Astrocyte (in vitro differentiated cells and primary cell): Measurements from ENCODE around the gene ADGRB3. TPM values are rescaled to one million over a fixed set of nuclear protein-coding genes. Genes with fewer than 3 reads are reported as not detected.

ENCODE experiments used
- DNase-seq: peaks from one replicate; pipeline ENCODE4 v3.0.0-alpha.2; 2010; ENCODE audit warnings: low read depth
- FAIRE-seq: peaks from 2 replicates; lab custom pipeline; 2011; peaks lifted over from hg19 to GRCh38; lab: Jason Lieb, UNC
- H2AFZ ChIP-seq: 2 replicates; pipeline ENCODE4 v1.6.0; 2012; ENCODE audit warnings: low read depth, low read length, inconsistent platforms
- H3K27ac ChIP-seq: 2 replicates; pipeline ENCODE4 v1.5.1; 2011; ENCODE audit warnings: low read depth, low read length, inconsistent platforms
- H3K27me3 ChIP-seq: 2 replicates; pipeline ENCODE4 v1.6.0; 2011; ENCODE audit warnings: low read length, inconsistent platforms; ENCODE audit not compliant: insufficient read depth
- H3K36me3 ChIP-seq: 2 replicates; pipeline ENCODE4 v1.5.1; 2011; ENCODE audit warnings: low read length, inconsistent platforms; ENCODE audit not compliant: insufficient read depth
- H3K4me1 ChIP-seq: 2 replicates; pipeline ENCODE4 v1.5.1; 2011; ENCODE audit warnings: low read length, inconsistent platforms; ENCODE audit not compliant: insufficient read depth
- H3K4me2 ChIP-seq: 2 replicates; pipeline ENCODE4 v1.6.0; 2012; ENCODE audit warnings: low read length, inconsistent platforms
- H3K4me3 ChIP-seq: 2 replicates; pipeline ENCODE4 v1.5.1; 2011; ENCODE audit warnings: low read depth, mild to moderate bottlenecking, low read length, inconsistent platforms; ENCODE audit not compliant: insufficient read depth
- H3K79me2 ChIP-seq: 2 replicates; pipeline ENCODE4 v1.6.0; 2012; ENCODE audit warnings: mild to moderate bottlenecking, low read length, inconsistent platforms; ENCODE audit not compliant: insufficient read depth
- H3K9ac ChIP-seq: 2 replicates; pipeline ENCODE4 v1.6.0; 2012; ENCODE audit warnings: mild to moderate bottlenecking, low read length, inconsistent platforms
- H3K9me3 ChIP-seq: 2 replicates; pipeline ENCODE4 v1.5.1; 2012; ENCODE audit warnings: low read depth, mild to moderate bottlenecking, low read length, inconsistent platforms; ENCODE audit not compliant: insufficient read depth
- H4K20me1 ChIP-seq: 2 replicates; pipeline ENCODE4 v1.6.0; 2012; ENCODE audit warnings: low read length, inconsistent platforms; ENCODE audit not compliant: insufficient read depth
- H3K27ac Mint-ChIP-seq: one replicate; pipeline ENCODE4 v1.8.0; 2021; ENCODE audit warnings: mild to moderate bottlenecking, mixed read lengths; ENCODE audit not compliant: unreplicated experiment
- H3K27me3 Mint-ChIP-seq: one replicate; pipeline ENCODE4 v1.8.0; 2021; ENCODE audit warnings: low read depth, mixed read lengths; ENCODE audit not compliant: unreplicated experiment
- H3K36me3 Mint-ChIP-seq: one replicate; pipeline ENCODE4 v1.8.0; 2021; ENCODE audit warnings: low read depth, mixed read lengths; ENCODE audit not compliant: unreplicated experiment
- H3K4me1 Mint-ChIP-seq: one replicate; pipeline ENCODE4 v1.8.0; 2021; ENCODE audit warnings: low read depth, mixed read lengths; ENCODE audit not compliant: unreplicated experiment
- H3K4me3 Mint-ChIP-seq: one replicate; pipeline ENCODE4 v1.8.0; 2021; ENCODE audit warnings: mild to moderate bottlenecking, moderate library complexity, mixed read lengths; ENCODE audit not compliant: unreplicated experiment
- H3K9me3 Mint-ChIP-seq: one replicate; pipeline ENCODE4 v1.8.0; 2021; ENCODE audit warnings: mild to moderate bottlenecking, mixed read lengths; ENCODE audit not compliant: unreplicated experiment
- EZH2 ChIP-seq: IDR thresholded peaks from 2 replicates; pipeline ENCODE4 v1.6.1; 2012; ENCODE audit warnings: mild to moderate bottlenecking, low read length, inconsistent platforms; ENCODE audit not compliant: insufficient read depth
- total RNA-seq: library from RNA; stranded (reverse); gene quantifications from 2 replicates; pipeline ENCODE4 v1.2.1, GENCODE V29; 2021
- TF ChIP-seq, protein P1 (sequence below): IDR thresholded peaks from 2 replicates; pipeline ENCODE4 v1.5.1; 2011; ENCODE audit warnings: low read depth, mild to moderate bottlenecking, inconsistent platforms, low read length, moderate library complexity; ENCODE audit not compliant: insufficient read depth

ADGRB3 gene
- total RNA-seq, 1 donor from 2014 or later = 0.77 TPM

- FAIRE-seq = no peak
- Histone ChIP-seq H3K4me2 (no peak overlapping the region), H3K9ac (no peak overlapping the region), H3K9me3 (no peaks in the 10 kb centered on the region), H3K27ac (no peak overlapping the region), H3K79me2 (no peaks in the 10 kb centered on the region), H3K36me3 (no peaks in the 10 kb centered on the region), H3K4me1 (peaks cover 12% of the 10 kb centered on the region), H4K20me1 (no peaks in the 10 kb centered on the region), H2AFZ (no peak overlapping the region), H3K27me3 (no peaks in the 10 kb centered on the region), H3K4me3 (no peak overlapping the region)
- DNase-seq = peak; percentile 75
- H3K9me3 Mint-ChIP-seq = no peaks in the 10 kb centered on the region
- no peaks in the 10 kb centered on the region for H3K36me3 Mint-ChIP-seq
- no peak overlapping the region for H3K27ac Mint-ChIP-seq
- H3K27me3 Mint-ChIP-seq = no peaks in the 10 kb centered on the region
- no peak for TF ChIP-seq EZH2
- TF ChIP-seq, protein P1, sequence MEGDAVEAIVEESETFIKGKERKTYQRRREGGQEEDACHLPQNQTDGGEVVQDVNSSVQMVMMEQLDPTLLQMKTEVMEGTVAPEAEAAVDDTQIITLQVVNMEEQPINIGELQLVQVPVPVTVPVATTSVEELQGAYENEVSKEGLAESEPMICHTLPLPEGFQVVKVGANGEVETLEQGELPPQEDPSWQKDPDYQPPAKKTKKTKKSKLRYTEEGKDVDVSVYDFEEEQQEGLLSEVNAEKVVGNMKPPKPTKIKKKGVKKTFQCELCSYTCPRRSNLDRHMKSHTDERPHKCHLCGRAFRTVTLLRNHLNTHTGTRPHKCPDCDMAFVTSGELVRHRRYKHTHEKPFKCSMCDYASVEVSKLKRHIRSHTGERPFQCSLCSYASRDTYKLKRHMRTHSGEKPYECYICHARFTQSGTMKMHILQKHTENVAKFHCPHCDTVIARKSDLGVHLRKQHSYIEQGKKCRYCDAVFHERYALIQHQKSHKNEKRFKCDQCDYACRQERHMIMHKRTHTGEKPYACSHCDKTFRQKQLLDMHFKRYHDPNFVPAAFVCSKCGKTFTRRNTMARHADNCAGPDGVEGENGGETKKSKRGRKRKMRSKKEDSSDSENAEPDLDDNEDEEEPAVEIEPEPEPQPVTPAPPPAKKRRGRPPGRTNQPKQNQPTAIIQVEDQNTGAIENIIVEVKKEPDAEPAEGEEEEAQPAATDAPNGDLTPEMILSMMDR = no peak
- no peak overlapping the region for H3K4me3 Mint-ChIP-seq
- H3K4me1 Mint-ChIP-seq = peaks cover 38% of the 10 kb centered on the region
Observed at GRCh38 chr6:69022993-69023392, 387.9 kb downstream of the ADGRB3 start.

- DNase-seq (peak; percentile 77), FAIRE-seq (no peak)
- H2AFZ ChIP-seq = peak overlapping the region; percentile 15
- H3K36me3 ChIP-seq = no peaks in the 10 kb centered on the region
- H3K27me3 ChIP-seq = no peaks in the 10 kb centered on the region
- Mint-ChIP-seq H3K9me3 (no peaks in the 10 kb centered on the region), H3K36me3 (no peaks in the 10 kb centered on the region), H3K4me3 (peak overlapping the region; percentile 25), H3K27me3 (no peaks in the 10 kb centered on the region), H3K4me1 (peaks cover 25% of the 10 kb centered on the region), H3K27ac (peak overlapping the region; percentile 81)
- H3K9me3 ChIP-seq = no peaks in the 10 kb centered on the region
- peak overlapping the region; percentile 57 for H3K27ac ChIP-seq
- H3K4me1 ChIP-seq = peaks cover 8% of the 10 kb centered on the region
- H4K20me1 ChIP-seq = no peaks in the 10 kb centered on the region
- no peak for TF ChIP-seq EZH2
- TF ChIP-seq, protein P1 = no peak
- no peak overlapping the region for H3K9ac ChIP-seq
- no peak overlapping the region for H3K4me3 ChIP-seq
- no peaks in the 10 kb centered on the region for H3K79me2 ChIP-seq
- H3K4me2 ChIP-seq = peak overlapping the region; percentile 34
Observed at GRCh38 chr6:69026243-69026642, 391.2 kb downstream of the ADGRB3 start.

DNA sequence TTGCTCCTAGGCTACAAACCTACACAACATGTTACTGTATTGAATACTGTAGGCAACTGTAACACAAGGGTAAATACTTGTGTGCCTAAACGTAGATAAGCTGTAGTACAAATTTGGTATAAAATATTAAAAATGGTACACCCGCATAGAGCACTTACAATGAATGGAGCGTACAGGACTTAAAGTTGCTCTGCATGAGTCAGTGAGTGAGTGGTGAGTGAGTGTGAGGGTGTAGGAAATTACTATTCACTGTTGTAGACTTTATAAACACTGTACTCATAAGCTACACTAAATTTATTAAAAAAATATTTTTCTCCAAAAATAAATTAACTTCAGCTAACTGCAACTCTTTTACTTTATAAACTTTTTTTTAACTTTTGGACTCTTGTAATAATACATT is 391.6 kb downstream of the ADGRB3 start:
- H3K9ac ChIP-seq = no peak overlapping the region
- no peaks in the 10 kb centered on the region for H3K27me3 ChIP-seq
- H3K27me3 Mint-ChIP-seq = no peaks in the 10 kb centered on the region
- DNase-seq (peak; percentile 20), FAIRE-seq (no peak)
- no peak overlapping the region for H3K4me3 ChIP-seq
- no peaks in the 10 kb centered on the region for H3K36me3 ChIP-seq
- no peaks in the 10 kb centered on the region for H3K9me3 Mint-ChIP-seq
- peaks cover 8% of the 10 kb centered on the region for H3K4me1 ChIP-seq
- H3K79me2 ChIP-seq = no peaks in the 10 kb centered on the region
- no peak overlapping the region for H3K4me3 Mint-ChIP-seq
- peak overlapping the region; percentile 34 for H3K4me2 ChIP-seq
- H4K20me1 ChIP-seq = no peaks in the 10 kb centered on the region
- H3K27ac Mint-ChIP-seq = no peak overlapping the region
- peak overlapping the region; percentile 15 for H2AFZ ChIP-seq
- H3K9me3 ChIP-seq = no peaks in the 10 kb centered on the region
- peak overlapping the region; percentile 57 for H3K27ac ChIP-seq
- no peaks in the 10 kb centered on the region for H3K36me3 Mint-ChIP-seq
- peaks cover 25% of the 10 kb centered on the region for H3K4me1 Mint-ChIP-seq
- no peak for TF ChIP-seq EZH2
- TF ChIP-seq, protein P1 = no peak
